GM11168 (cell line): ENCODE measurements around the gene HDAC4.

Source experiments
- in situ Hi-C: fragments of 300-500 bp; cut with MboI; formaldehyde crosslinking; loops from one replicate; pipeline ENCODE4 v1.12.0; 2022; ENCODE audit warnings: low sequenced_read_pairs; ENCODE audit not compliant: unreplicated experiment

HDAC4 gene

GRCh38 chr2:239312741-239313667 is 87.8 kb downstream of the HDAC4 start:
- in situ Hi-C loops = no loop called here

GRCh38 chr2:239312081-239312511 is 88.7 kb downstream of the HDAC4 start:
- in situ Hi-C loops = no loop called here

- in situ Hi-C loops = no loop called here
These were observed 89.4 kb downstream of the HDAC4 start for GRCh38 chr2:239311132-239312040.

GRCh38 chr2:239310401-239311061 is 90.3 kb downstream of the HDAC4 start:
- in situ Hi-C loops = no loop called here

GRCh38 chr2:239309398-239310245 is 91.2 kb downstream of the HDAC4 start:
- in situ Hi-C loops = no loop called here

GRCh38 chr2:239308661-239309397 is 92.0 kb downstream of the HDAC4 start:
- in situ Hi-C loops = no loop called here

- in situ Hi-C loops = no loop called here
These were observed 92.8 kb downstream of the HDAC4 start for GRCh38 chr2:239307921-239308613.

GRCh38 chr2:239307221-239307569 is 93.6 kb downstream of the HDAC4 start:
- in situ Hi-C loops = no loop called here

- in situ Hi-C loops = no loop called here
These were observed 94.3 kb downstream of the HDAC4 start for GRCh38 chr2:239306274-239307220.

GRCh38 chr2:239305771-239306170 is 95.0 kb downstream of the HDAC4 start:
- in situ Hi-C loops = no loop called here

- in situ Hi-C loops = no loop called here
These were observed 95.6 kb downstream of the HDAC4 start for GRCh38 chr2:239305222-239305575.

GRCh38 chr2:239304533-239305221 is 96.1 kb downstream of the HDAC4 start:
- in situ Hi-C loops = no loop called here

- in situ Hi-C loops = no loop called here
These were observed 96.9 kb downstream of the HDAC4 start for GRCh38 chr2:239303711-239304532.

GRCh38 chr2:239302808-239303557 is 97.8 kb downstream of the HDAC4 start:
- in situ Hi-C loops = no loop called here

GRCh38 chr2:239302083-239302807 is 98.6 kb downstream of the HDAC4 start:
- in situ Hi-C loops = no loop called here
